IMR-90 (cell line): ENCODE results near the gene CARD19. TPM values are rescaled to one million over a fixed set of nuclear protein-coding genes. Genes with fewer than 3 reads are reported as not detected.

Experiments used
- ATAC-seq: fragments of 200-7000 bp; cut with Tn5 transposase; 2 replicates; pipeline ENCODE4 v1.9.1; 2020; ENCODE audit warnings: low read depth, mild to moderate bottlenecking, moderate library complexity
- BruUV-seq: library from RNA; stranded (reverse); fragments of 400-500 nt; replicated peaks from 2 replicates; lab custom pipeline; 2021; lab: Mats Ljungman, UMichigan
- CTCF ChIA-PET: fragments of 300-600 bp; formaldehyde crosslinking; extraction: SDS; loops from one replicate; lab custom pipeline; 2021; ENCODE audit warnings: antibody characterized with exemption; lab: Yijun Ruan, JAX
- POLR2A ChIA-PET: fragments of 300-600 bp; sonication (Branson Sonifier 250); formaldehyde crosslinking; loops from one replicate; lab custom pipeline; 2022; ENCODE audit warnings: antibody characterized with exemption; ENCODE audit not compliant: unreplicated experiment; lab: Charles Lee
- DNase-seq: peaks from one replicate; pipeline ENCODE4 v3.0.0; 2013
- H2AFZ ChIP-seq: replicated peaks from 2 replicates; pipeline ENCODE3; 2013; ENCODE audit warnings: low read length, mild to moderate bottlenecking; ENCODE audit not compliant: poor library complexity
- H2AK5ac ChIP-seq: 2 replicates; pipeline ENCODE4 v1.6.1; 2013; ENCODE audit warnings: low read depth, low read length, inconsistent platforms
- H2AK9ac ChIP-seq: replicated peaks from 2 replicates; pipeline ENCODE3; 2013; ENCODE audit warnings: mild to moderate bottlenecking, low read depth, low read length, moderate library complexity; ENCODE audit not compliant: poor library complexity
- H2BK120ac ChIP-seq: 2 replicates; pipeline ENCODE4 v1.6.1; 2013; ENCODE audit warnings: low read depth, low read length, inconsistent platforms
- H2BK15ac ChIP-seq: 3 replicates; pipeline ENCODE4 v1.6.1; 2013; ENCODE audit warnings: low read depth, low read length, inconsistent platforms
- H2BK20ac ChIP-seq: 2 replicates; pipeline ENCODE4 v1.6.1; 2013; ENCODE audit warnings: low read depth, mild to moderate bottlenecking, inconsistent platforms, low read length, moderate library complexity
- H2BK5ac ChIP-seq: 2 replicates; pipeline ENCODE4 v1.6.1; 2013; ENCODE audit warnings: mild to moderate bottlenecking, low read depth, low read length, inconsistent platforms; ENCODE audit not compliant: poor library complexity, severe bottlenecking
- H3K14ac ChIP-seq: replicated peaks from 2 replicates; pipeline ENCODE4 v1.6.1; 2013; ENCODE audit warnings: low read depth, low read length, inconsistent platforms
- H3K18ac ChIP-seq: 2 replicates; pipeline ENCODE4 v1.6.1; 2013; ENCODE audit warnings: low read depth, low read length, control low read depth
- H3K23ac ChIP-seq: 2 replicates; pipeline ENCODE4 v1.6.1; 2013; ENCODE audit warnings: low read depth, low read length, inconsistent platforms
- H3K27ac ChIP-seq: 2 replicates; pipeline ENCODE4 v1.5.1; 2013; ENCODE audit warnings: mild to moderate bottlenecking, control low read depth, low read length; ENCODE audit not compliant: insufficient read depth
- H3K27me3 ChIP-seq: 2 replicates; pipeline ENCODE4 v1.6.1; 2013; ENCODE audit warnings: low read length; ENCODE audit not compliant: control insufficient read depth, insufficient read depth
- H3K36me3 ChIP-seq: 2 replicates; pipeline ENCODE4 v1.6.1; 2013; ENCODE audit warnings: low read length, mixed read lengths; ENCODE audit not compliant: control insufficient read depth, insufficient read depth
- H3K4ac ChIP-seq: 2 replicates; pipeline ENCODE4 v1.6.1; 2013; ENCODE audit warnings: low read depth, low read length, inconsistent platforms
- H3K4me1 ChIP-seq: 2 replicates; pipeline ENCODE4 v1.6.1; 2013; ENCODE audit warnings: low read length, mixed read lengths; ENCODE audit not compliant: control insufficient read depth, insufficient read depth
- H3K4me2 ChIP-seq: 2 replicates; pipeline ENCODE4 v1.6.1; 2013; ENCODE audit warnings: low read depth, mild to moderate bottlenecking, control low read depth, low read length, moderate library complexity
- H3K4me3 ChIP-seq: 2 replicates; pipeline ENCODE4 v1.5.1; 2013; ENCODE audit warnings: low read depth, mild to moderate bottlenecking, control low read depth, low read length, moderate library complexity; ENCODE audit not compliant: insufficient read depth
- H3K56ac ChIP-seq: 2 replicates; pipeline ENCODE4 v1.6.1; 2013; ENCODE audit warnings: low read length, inconsistent platforms; ENCODE audit not compliant: insufficient read depth; ENCODE audit errors: extremely low read depth
- H3K79me1 ChIP-seq, 2 experiments: 2 replicates each; pipeline ENCODE4 v1.6.1; 2013; ENCODE audit warnings: low read length in 2 of 2, inconsistent platforms in 1 of 2, low read depth in 1 of 2
- H3K9ac ChIP-seq: 2 replicates; pipeline ENCODE4 v1.6.1; 2013; ENCODE audit warnings: low read depth, low read length, control low read depth
- H3K9me1 ChIP-seq: 2 replicates; pipeline ENCODE4 v1.6.1; 2013; ENCODE audit warnings: low read length, inconsistent platforms; ENCODE audit not compliant: insufficient read depth
- H3K9me3 ChIP-seq: 2 replicates; pipeline ENCODE4 v1.6.1; 2013; ENCODE audit warnings: low read length; ENCODE audit not compliant: control insufficient read depth, insufficient read depth
- H4K20me1 ChIP-seq: 2 replicates; pipeline ENCODE4 v1.6.1; 2013; ENCODE audit warnings: low read length, inconsistent platforms; ENCODE audit not compliant: insufficient read depth
- H4K5ac ChIP-seq: 2 replicates; pipeline ENCODE4 v1.6.1; 2013; ENCODE audit warnings: mild to moderate bottlenecking, low read depth, low read length, control low read depth
- H4K8ac ChIP-seq, 2 experiments: 2 replicates each; pipeline ENCODE4 v1.6.1; 2013; ENCODE audit warnings: low read depth in 2 of 2, low read length in 2 of 2, control low read depth in 1 of 2, inconsistent platforms in 1 of 2
- H4K91ac ChIP-seq: 2 replicates; pipeline ENCODE4 v1.6.1; 2013; ENCODE audit warnings: low read depth, low read length, inconsistent platforms; ENCODE audit not compliant: insufficient read depth
- BHLHE40 ChIP-seq: fragments of 150-350 bp; IDR thresholded peaks from 2 replicates; pipeline ENCODE4 v1.6.1; 2016; ENCODE audit warnings: mild to moderate bottlenecking, low read depth, low read length
- CEBPB ChIP-seq: IDR thresholded peaks from 2 replicates; pipeline ENCODE4 v1.6.1; 2012; ENCODE audit warnings: low read depth, low read length, improper control_type of control experiment
- CHD1 ChIP-seq: IDR thresholded peaks from 2 replicates; pipeline ENCODE4 v1.6.1; 2012; ENCODE audit warnings: low read depth, low read length, improper control_type of control experiment
- MAZ ChIP-seq: IDR thresholded peaks from 2 replicates; pipeline ENCODE4 v1.6.1; 2012; ENCODE audit warnings: low read depth, mild to moderate bottlenecking, low read length, improper control_type of control experiment, moderate library complexity, borderline replicate concordance
- NFE2L2 ChIP-seq: fragments of 150-350 bp; IDR thresholded peaks from 2 replicates; pipeline ENCODE4 v1.6.1; 2016; ENCODE audit warnings: low read depth, mild to moderate bottlenecking, low read length
- RAD21 ChIP-seq: IDR thresholded peaks from 2 replicates; pipeline ENCODE4 v1.6.1; 2012; ENCODE audit warnings: low read length, improper control_type of control experiment
- RCOR1 ChIP-seq: IDR thresholded peaks from 2 replicates; pipeline ENCODE4 v1.6.1; 2012; ENCODE audit warnings: mild to moderate bottlenecking, low read length, improper control_type of control experiment; ENCODE audit not compliant: insufficient replicate concordance
- SMC3 ChIP-seq: fragments of 150-350 bp; IDR thresholded peaks from 2 replicates; pipeline ENCODE4 v1.6.1; 2016; ENCODE audit warnings: low read depth, mild to moderate bottlenecking, antibody characterized with exemption, low read length, moderate library complexity
- WGBS, 2 experiments: methylation state at CpG; one replicate each; pipeline versions ENCODE4 v1.1.5 to v1.1.7; 2013; ENCODE audit warnings: missing lambda C conversion rate in 2 of 2; ENCODE audit not compliant: insufficient read length in 1 of 2; ENCODE audit errors: extremely low coverage in 2 of 2; 5-methylcytosine and 5-hydroxymethylcytosine counted together
- dilution Hi-C: fragments of 300-500 bp; cut with HindIII; formaldehyde crosslinking; loops from one replicate; pipeline ENCODE4 v1.14.3; 2018; ENCODE audit warnings: low sequenced_read_pairs; ENCODE audit not compliant: unreplicated experiment
- in situ Hi-C: fragments of 300-500 bp; cut with MboI; formaldehyde crosslinking; loops from 3 replicates; pipeline ENCODE4 v1.14.3; 2019; ENCODE audit warnings: low sequenced_read_pairs, inconsistent platforms, mixed read lengths
- intact Hi-C: fragments of 100-400 bp; cut with micrococcal nuclease; formaldehyde crosslinking; loops from 2 replicates; pipeline ENCODE4 v1.10.0; 2022
- polyA plus RNA-seq, 3 experiments: library from polyadenylated mRNA; depleted of rRNA; stranded (reverse); fragments of >200 nt; gene quantifications; 2 replicates each; pipeline ENCODE4 v1.2.3, GENCODE V29; 2012; ENCODE audit warnings: low replicate concordance in 1 of 3
- total RNA-seq: library from RNA; depleted of rRNA; stranded (reverse); fragments of >200 nt; gene quantifications from 2 replicates; pipeline ENCODE4 v1.2.3, GENCODE V29; 2012
- TF ChIP-seq, protein P1 (sequence below): fragments of 150-350 bp; IDR thresholded peaks from 2 replicates; pipeline ENCODE4 v1.6.1; 2017; ENCODE audit warnings: mild to moderate bottlenecking, antibody characterized with exemption, low read length, low read depth
- TF ChIP-seq, protein P2 (sequence below): conservative IDR thresholded peaks from 2 replicates; pipeline ENCODE4 v1.5.1; 2012; ENCODE audit warnings: mild to moderate bottlenecking, low read depth, low read length, improper control_type of control experiment

Gene CARD19
- total and polyA plus RNA-seq, 2 of the 4 experiments (the other 2 are of a cell fraction), result 17.4 to 111 TPM

DNA sequence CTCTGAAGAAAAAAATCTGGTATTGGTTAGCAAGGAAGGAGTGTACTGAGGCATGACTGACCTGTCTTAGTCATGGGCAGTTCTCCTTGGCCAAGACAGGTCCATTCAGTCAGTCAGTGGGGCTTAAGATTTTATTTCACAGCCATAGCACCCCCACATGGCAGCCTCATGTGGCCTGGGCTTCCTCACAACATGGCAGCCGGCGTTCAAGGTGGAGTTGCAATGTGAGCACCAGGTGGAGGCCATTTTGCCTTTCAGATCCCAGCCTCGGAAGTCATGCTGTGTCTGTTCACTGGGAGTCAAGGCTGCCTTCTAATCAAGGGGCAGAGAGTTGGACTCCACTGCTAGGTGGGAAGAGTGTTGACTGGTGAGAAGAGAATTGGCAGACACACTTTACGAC is 10.3 kb upstream of the CARD19 start:
- no peak overlapping the region for H3K14ac ChIP-seq
- in situ Hi-C loops, result no loop called here
- peaks cover 11% of the 10 kb centered on the region for H3K9me3 ChIP-seq
- no peak overlapping the region for H2BK120ac ChIP-seq
- ChIA-PET CTCF (no interaction called here), POLR2A (no interaction called here)
- H3K4me3 ChIP-seq, result no peak overlapping the region
- no peak for TF ChIP-seq SMC3
- no peak for TF ChIP-seq RAD21
- TF ChIP-seq RCOR1, result no peak
- TF ChIP-seq CEBPB, result no peak
- no peak for TF ChIP-seq NFE2L2
- no peak for TF ChIP-seq BHLHE40
- no peak for TF ChIP-seq MAZ
- no peak for TF ChIP-seq CHD1
- TF ChIP-seq, protein P1, sequence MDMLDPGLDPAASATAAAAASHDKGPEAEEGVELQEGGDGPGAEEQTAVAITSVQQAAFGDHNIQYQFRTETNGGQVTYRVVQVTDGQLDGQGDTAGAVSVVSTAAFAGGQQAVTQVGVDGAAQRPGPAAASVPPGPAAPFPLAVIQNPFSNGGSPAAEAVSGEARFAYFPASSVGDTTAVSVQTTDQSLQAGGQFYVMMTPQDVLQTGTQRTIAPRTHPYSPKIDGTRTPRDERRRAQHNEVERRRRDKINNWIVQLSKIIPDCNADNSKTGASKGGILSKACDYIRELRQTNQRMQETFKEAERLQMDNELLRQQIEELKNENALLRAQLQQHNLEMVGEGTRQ, result no peak
- TF ChIP-seq, protein P2, sequence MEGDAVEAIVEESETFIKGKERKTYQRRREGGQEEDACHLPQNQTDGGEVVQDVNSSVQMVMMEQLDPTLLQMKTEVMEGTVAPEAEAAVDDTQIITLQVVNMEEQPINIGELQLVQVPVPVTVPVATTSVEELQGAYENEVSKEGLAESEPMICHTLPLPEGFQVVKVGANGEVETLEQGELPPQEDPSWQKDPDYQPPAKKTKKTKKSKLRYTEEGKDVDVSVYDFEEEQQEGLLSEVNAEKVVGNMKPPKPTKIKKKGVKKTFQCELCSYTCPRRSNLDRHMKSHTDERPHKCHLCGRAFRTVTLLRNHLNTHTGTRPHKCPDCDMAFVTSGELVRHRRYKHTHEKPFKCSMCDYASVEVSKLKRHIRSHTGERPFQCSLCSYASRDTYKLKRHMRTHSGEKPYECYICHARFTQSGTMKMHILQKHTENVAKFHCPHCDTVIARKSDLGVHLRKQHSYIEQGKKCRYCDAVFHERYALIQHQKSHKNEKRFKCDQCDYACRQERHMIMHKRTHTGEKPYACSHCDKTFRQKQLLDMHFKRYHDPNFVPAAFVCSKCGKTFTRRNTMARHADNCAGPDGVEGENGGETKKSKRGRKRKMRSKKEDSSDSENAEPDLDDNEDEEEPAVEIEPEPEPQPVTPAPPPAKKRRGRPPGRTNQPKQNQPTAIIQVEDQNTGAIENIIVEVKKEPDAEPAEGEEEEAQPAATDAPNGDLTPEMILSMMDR, result no peak
- no peak overlapping the region for H3K23ac ChIP-seq
- ATAC-seq, result no peak
- no peak overlapping the region for H4K5ac ChIP-seq
- no peak overlapping the region for H2BK20ac ChIP-seq
- H3K27me3 ChIP-seq, result no peaks in the 10 kb centered on the region; the same call in 1 of the 2 replicates
- no peak overlapping the region for H3K27ac ChIP-seq
- BruUV-seq, result no TSS peak
- no peak overlapping the region for H3K18ac ChIP-seq
- no peaks in the 10 kb centered on the region; the same call in 1 of the 2 replicates for H3K9me1 ChIP-seq
- no peak overlapping the region for H2BK15ac ChIP-seq
- H3K36me3 ChIP-seq, result no peaks in the 10 kb centered on the region
- no peak overlapping the region for H3K9ac ChIP-seq
- no peak overlapping the region for H2BK5ac ChIP-seq
- WGBS, 2 experiments, result no CpG with 5 or more reads among the region's 4 CpGs
- no peak overlapping the region for H3K56ac ChIP-seq
- no peak overlapping the region for H3K4ac ChIP-seq
- H2AFZ ChIP-seq, result no peak overlapping the region
- H3K4me2 ChIP-seq, result no peak overlapping the region
- peaks cover 3% of the 10 kb centered on the region for H3K4me1 ChIP-seq
- intact Hi-C loops, result no loop called here
- no peaks in the 10 kb centered on the region for H3K79me1 ChIP-seq
- dilution Hi-C loops, result no loop called here
- H4K91ac ChIP-seq, result no peak overlapping the region
- no peak overlapping the region for H2AK9ac ChIP-seq
- DNase-seq, result no peak
- H4K8ac ChIP-seq, result no peak overlapping the region
- no peaks in the 10 kb centered on the region for H4K20me1 ChIP-seq
- H2AK5ac ChIP-seq, result no peak overlapping the region
